Activated naive CD4-positive, alpha-beta T cell treated with anti-CD3 and anti-CD28 coated beads, Interleukin-2, amount 50 U/mL, for 72 hours (primary cell): ENCODE data around the gene IL34. TPM values are rescaled to one million over a fixed set of nuclear protein-coding genes. Genes with fewer than 3 reads are reported as not detected.
"Not testable (repeated sequence)": the region's sequence is repeated elsewhere in the genome, so short reads cannot be mapped to it uniquely, and the experiment has no call there.

Experiments
- ATAC-seq, 2 donors: fragments of 150-1000 bp; cut with Tn5 transposase; 2 replicates each; pipeline ENCODE4 v1.10.0; 2021; ENCODE audit warnings: mild to moderate bottlenecking in 2 of 2, moderate library complexity in 2 of 2
- DNase-seq, 2 donors: peaks; one replicate each; pipeline ENCODE4 v3.0.0; 2021 to 2022; ENCODE audit warnings: low spot score in 2 of 2
- H3K27ac Mint-ChIP-seq, 2 donors: one replicate each; pipeline ENCODE4 v1.8.0; 2022; ENCODE audit warnings: mild to moderate bottlenecking in 2 of 2, mixed read lengths in 2 of 2
- H3K36me3 Mint-ChIP-seq, 2 donors: one replicate each; pipeline ENCODE4 v1.8.0; 2022; ENCODE audit warnings: mixed read lengths in 2 of 2
- H3K9me3 Mint-ChIP-seq, 2 donors: one replicate each; pipeline ENCODE4 v1.8.0; 2022; ENCODE audit warnings: mixed read lengths in 2 of 2
- total RNA-seq, 2 donors: library from RNA; stranded (reverse); gene quantifications; one replicate each; pipeline ENCODE4 v1.2.3, GENCODE V29; 2022

The IL34 gene
- total RNA-seq, 2 donors from 2014 or later, result not detected

GRCh38 chr16:70663524-70664324 lies 17.4 kb downstream of the IL34 start:
- H3K9me3 Mint-ChIP-seq, result no peaks in the 10 kb centered on the region
- ATAC-seq, result no peak
- no peak overlapping the region for H3K27ac Mint-ChIP-seq

GRCh38 chr16:70664325-70665112 lies 18.2 kb downstream of the IL34 start:
- H3K27ac Mint-ChIP-seq, result no peak overlapping the region
- no peaks in the 10 kb centered on the region for H3K9me3 Mint-ChIP-seq
- H3K36me3 Mint-ChIP-seq, result no peaks in the 10 kb centered on the region
- no peak for ATAC-seq
- no peak for DNase-seq

More at GRCh38 chr16:70663524-70664324, 17.4 kb downstream of the IL34 start:
- H3K36me3 Mint-ChIP-seq, result no peaks in the 10 kb centered on the region
- no peak for DNase-seq

DNA sequence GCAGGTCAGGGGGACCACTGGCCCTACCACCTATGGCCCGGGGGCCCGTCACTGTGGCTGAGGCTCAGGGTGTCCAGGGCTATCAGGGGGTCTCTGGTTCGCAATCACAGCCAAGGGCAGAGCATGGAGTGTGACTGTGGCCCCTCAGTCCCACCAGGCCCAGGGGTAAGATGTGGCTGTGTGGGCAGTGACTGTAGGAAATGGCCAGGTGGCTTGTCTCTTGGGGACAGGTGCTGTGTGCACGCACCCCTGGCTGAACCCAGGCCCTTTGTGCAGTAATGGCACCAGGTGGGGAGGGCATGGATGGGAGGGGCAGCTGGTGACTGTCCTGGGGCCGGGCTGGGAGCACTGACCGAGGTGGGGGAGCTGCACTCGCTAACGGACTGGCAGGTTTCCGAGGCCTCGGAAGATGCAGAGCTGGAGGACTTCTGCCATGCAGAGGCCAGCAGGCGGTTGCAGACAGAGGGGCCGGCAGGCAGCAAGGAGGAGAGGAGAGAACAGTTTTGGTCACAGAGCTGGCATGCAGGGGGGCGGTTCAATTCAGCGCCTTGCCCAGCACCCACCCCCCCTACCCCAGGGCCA lies 18.8 kb downstream of the IL34 start:
- DNase-seq (no peak), ATAC-seq (no peak)
- Mint-ChIP-seq H3K36me3 (no peaks in the 10 kb centered on the region), H3K9me3 (no peaks in the 10 kb centered on the region), H3K27ac (peak overlapping the region in 1 of 2 donors; percentile 60)

- DNase-seq (no peak), ATAC-seq (no peak)
- no peak overlapping the region for H3K27ac Mint-ChIP-seq
- H3K36me3 Mint-ChIP-seq, result no peaks in the 10 kb centered on the region
- no peaks in the 10 kb centered on the region for H3K9me3 Mint-ChIP-seq
Measured at GRCh38 chr16:70665806-70666735, 19.7 kb downstream of the IL34 start.

- ATAC-seq, result no peak
- Mint-ChIP-seq H3K9me3 (no peaks in the 10 kb centered on the region), H3K36me3 (no peaks in the 10 kb centered on the region), H3K27ac (no peak overlapping the region)
- DNase-seq, result no peak
Measured at GRCh38 chr16:70670175-70670574, 23.8 kb downstream of the IL34 start.

- DNase-seq, H3K9me3 Mint-ChIP-seq, H3K36me3 Mint-ChIP-seq, H3K27ac Mint-ChIP-seq, ATAC-seq: not testable (repeated sequence)
Measured at GRCh38 chr16:70670938-70671337, 24.6 kb downstream of the IL34 start.

DNA sequence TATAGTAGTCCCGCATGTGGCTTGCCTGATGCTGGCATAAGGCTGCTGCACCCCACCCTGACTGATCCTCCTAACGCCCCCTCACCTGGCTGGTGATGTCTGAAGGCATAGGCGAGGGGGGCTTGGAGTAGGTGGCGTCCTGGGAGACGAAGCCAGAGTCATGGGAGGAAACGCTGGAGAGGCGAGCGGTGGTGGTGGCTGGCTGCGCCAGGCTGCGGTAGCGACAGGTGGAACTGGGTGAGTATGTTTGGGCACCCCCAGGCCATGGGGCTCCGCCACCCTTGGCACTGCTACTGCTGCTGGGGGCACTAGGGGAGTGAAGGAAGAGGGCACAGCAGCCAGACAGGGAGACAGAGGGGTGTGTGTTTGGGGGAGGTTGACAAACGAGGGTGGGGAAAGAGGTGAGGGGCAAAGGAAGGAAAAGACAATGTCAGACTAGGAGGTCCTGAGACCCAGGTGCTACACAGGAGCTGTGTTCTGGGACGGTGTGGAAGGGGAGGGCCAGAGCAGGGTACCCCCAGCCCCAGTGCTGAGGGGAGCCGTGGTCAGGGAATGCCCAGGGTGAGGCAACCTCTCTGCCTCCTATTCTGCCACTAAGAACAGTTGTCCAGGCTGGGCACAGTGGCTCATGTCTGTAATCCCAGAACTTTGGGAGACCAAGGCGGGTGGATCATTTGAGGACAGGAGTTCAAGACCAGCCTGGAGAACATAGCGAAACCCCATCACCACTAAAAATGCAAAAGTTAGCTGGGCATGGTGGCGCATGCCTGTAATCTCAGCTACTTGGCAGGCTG lies 28.1 kb downstream of the IL34 start:
- Mint-ChIP-seq H3K27ac (no peak overlapping the region), H3K9me3 (no peaks in the 10 kb centered on the region), H3K36me3 (no peaks in the 10 kb centered on the region)
- DNase-seq (no peak), ATAC-seq (no peak)

DNA sequence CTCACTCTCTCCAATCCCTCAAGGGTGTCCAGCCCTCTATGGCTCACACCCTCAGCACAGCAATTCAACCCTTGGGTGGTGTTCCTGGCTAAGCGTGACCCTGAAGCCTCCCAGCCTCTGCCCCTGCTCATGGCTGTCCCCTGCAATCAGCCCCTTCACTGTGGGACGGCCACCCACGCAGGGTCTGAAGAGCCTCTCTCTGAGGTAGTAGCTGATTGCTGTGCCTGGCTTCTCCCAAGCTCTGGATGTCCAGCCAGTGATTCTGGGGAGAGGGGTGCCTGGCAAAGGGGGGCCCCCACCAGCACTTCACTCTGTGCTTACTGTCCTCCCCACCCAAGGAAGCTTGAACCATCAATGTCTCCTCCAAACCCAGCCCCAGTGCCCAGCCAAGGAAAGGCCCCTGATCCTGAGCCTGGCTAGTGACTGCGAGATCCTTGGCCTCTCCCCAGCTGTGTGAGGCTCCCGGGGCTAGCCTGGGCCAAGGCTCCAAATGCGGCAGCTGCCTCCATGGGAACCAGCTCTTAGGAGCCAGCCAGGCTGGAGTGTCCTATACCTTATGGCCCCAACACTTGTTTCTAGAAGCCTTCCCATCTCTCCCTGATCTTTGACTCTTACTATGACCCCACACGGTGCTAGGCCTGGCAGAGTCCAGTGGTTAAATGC lies 29.6 kb downstream of the IL34 start:
- ATAC-seq, result no peak
- H3K9me3 Mint-ChIP-seq, result no peaks in the 10 kb centered on the region

GRCh38 chr16:70676675-70677498 lies 30.5 kb downstream of the IL34 start:
- DNase-seq (no peak), ATAC-seq (no peak)
- Mint-ChIP-seq H3K27ac (no peak overlapping the region), H3K9me3 (no peaks in the 10 kb centered on the region), H3K36me3 (no peaks in the 10 kb centered on the region)

More for the DNA sequence above, 29.6 kb downstream of the IL34 start:
- no peak for DNase-seq
- no peak overlapping the region for H3K27ac Mint-ChIP-seq
- no peaks in the 10 kb centered on the region for H3K36me3 Mint-ChIP-seq

- ATAC-seq, result no peak
- Mint-ChIP-seq H3K27ac (no peak overlapping the region), H3K9me3 (no peaks in the 10 kb centered on the region), H3K36me3 (no peaks in the 10 kb centered on the region)
- no peak for DNase-seq
Measured at GRCh38 chr16:70677499-70678120, 31.3 kb downstream of the IL34 start.

DNA sequence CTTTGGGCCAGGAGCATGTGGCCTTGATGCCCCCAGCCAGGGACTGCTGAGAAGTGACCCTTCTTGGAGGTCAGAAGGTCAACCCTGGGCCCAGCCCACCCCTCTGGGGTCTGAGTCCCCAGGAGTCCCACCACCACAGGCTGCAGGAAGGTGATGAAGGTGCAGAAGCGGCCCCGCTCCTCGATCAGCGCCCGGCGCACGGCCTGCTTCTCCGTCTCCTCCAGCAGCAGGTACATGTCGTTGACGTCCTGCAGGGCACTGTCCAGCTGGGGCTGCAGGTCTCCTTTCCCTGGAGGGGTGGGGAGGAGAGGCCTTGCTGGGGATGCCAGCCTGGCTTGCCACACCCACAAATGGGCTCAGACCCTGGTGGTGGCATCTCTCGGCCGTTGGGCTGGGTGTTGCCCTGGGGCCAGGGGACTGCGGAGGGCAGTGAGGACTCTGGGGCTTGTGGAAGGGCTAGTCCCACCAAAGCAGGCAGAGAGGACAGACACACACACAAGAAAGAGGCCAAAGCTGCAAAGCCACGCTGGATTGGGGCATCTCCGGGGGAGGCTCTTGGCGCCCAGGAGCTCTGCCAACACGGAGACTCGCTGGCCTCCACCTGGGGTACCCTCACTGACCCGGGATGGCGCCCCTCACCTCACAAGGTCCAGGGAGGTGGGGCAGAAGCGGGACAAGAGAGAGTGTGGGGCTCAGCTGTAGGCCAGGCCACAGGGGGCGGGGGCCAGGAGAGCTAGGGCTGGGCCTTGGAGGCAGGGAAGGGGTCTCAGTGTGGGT lies 31.9 kb downstream of the IL34 start:
- H3K36me3 Mint-ChIP-seq, result no peaks in the 10 kb centered on the region

DNA sequence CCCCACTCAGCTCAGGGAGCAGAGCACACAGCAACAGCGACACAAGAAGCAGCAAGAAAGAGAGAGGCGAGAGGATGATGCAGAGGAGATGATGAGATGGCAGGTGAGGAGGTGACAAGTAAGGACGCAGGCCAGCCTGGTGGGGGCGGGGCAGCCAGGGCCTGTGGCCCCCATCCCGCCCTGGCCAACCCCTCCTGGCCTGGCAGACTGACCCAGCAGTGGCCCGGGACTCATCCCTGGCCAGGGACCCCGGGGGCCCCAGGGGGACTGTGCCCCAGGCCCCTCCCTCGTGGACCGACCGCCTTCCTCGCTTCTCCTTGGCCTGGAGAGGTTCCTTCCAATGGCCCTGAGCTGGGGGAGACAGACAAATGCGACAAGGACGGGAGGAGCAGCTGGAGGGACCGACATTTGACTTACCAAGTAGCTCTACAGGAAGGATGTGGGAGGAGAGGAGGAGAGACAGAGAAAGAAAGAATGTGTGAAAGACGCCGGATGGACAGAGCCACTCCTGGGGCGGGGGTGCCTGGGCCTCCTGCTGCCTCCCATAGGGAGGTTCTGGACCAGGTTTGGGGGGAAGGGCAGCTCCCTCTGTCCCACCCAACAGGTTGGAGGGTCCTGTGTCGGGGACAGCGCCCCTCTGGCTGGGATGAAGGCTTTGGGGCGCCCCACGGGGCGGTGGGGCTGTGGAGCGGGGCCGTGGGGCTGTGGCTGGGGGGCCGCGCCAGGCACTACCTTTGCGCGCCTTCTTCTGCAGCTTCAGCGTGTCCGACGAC lies 32.7 kb downstream of the IL34 start:
- no peak overlapping the region for H3K27ac Mint-ChIP-seq
- no peaks in the 10 kb centered on the region for H3K36me3 Mint-ChIP-seq
- ATAC-seq, result no peak
- no peak for DNase-seq
- no peaks in the 10 kb centered on the region for H3K9me3 Mint-ChIP-seq

More for the DNA sequence above, 31.9 kb downstream of the IL34 start:
- Mint-ChIP-seq H3K27ac (no peak overlapping the region), H3K9me3 (no peaks in the 10 kb centered on the region)
- DNase-seq (no peak), ATAC-seq (no peak)
